T47D (cell line): ENCODE data around the gene SMYD3.
A peak's percentile ranks its signal among the peaks of the same experiment; 100 is the strongest.

Experiments used
- DNase-seq, 2 experiments: peaks; one replicate each; pipeline versions ENCODE4 v3.0.0 to v3.0.0-alpha.2; 2011 to 2012; ENCODE audit warnings: low read depth in 1 of 2, low spot score in 1 of 2
- JUND ChIP-seq: IDR thresholded peaks from 2 replicates; pipeline ENCODE4 v1.6.1; 2012; ENCODE audit warnings: low read depth
- in situ Hi-C: cut with HindIII; loops from 2 replicates; pipeline ENCODE4 v1.10.0; 2016; ENCODE audit warnings: low sequenced_read_pairs, low pct_unique_long_range_greater_than_20kb

Gene SMYD3

DNA sequence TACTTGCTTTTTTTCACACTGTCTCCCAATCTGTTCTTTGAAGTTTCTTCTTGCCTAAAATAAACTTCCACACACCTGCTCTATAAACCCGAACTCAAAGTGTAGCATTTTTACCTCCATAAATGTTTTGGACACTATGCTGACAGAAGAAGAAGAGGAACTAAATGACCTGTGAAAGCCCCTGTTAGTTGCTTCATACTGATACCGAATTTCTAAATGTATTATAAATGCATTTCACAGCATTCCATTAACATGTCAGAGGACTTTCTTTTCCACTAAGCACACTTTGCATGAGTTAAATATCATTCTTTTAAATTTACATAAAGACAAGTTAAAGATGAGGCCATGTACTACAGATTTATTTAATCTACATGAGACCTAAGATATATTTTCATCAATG, 281.0 kb downstream of the SMYD3 start:
- in situ Hi-C loops, result no loop called here
- DNase-seq, result no peak
- TF ChIP-seq JUND, result no peak

DNA sequence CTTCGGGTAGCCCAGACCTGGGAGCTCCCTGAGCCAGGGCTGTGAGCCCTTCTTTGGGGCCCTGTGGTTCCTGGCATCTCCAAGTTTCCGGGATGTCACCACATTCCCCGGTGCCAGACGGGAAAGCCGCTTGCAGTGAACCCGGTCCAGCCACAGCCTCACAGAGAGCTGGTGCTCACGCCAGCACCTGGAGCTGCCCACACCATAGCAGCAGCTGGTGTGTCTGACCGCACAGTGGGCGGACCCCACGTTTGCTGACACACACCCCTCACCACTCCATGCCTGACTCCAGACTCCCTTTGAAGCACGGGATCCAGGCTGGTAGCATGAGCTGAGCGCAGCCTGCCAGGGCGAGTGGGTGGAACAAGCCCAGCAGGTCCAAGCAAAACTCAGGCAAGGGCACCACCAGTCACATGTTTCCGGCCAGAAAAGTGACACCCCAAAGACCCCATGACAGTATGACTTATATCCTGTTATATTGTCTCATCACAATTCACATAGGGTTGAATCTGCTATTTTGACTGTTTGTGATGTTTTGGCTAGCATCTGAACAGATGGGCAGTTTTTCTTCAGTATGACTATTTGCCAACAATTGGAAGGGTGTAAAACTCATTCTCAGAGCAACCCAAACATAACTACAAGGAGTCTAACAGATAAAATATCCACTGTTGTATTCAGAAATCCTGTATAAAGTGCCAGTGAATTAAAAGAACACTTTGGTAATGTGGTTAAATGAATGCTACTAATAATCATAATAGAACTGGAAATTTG, 285.4 kb downstream of the SMYD3 start:
- DNase-seq, result no peak
- in situ Hi-C loops, result no loop called here
- TF ChIP-seq JUND, result no peak

DNA sequence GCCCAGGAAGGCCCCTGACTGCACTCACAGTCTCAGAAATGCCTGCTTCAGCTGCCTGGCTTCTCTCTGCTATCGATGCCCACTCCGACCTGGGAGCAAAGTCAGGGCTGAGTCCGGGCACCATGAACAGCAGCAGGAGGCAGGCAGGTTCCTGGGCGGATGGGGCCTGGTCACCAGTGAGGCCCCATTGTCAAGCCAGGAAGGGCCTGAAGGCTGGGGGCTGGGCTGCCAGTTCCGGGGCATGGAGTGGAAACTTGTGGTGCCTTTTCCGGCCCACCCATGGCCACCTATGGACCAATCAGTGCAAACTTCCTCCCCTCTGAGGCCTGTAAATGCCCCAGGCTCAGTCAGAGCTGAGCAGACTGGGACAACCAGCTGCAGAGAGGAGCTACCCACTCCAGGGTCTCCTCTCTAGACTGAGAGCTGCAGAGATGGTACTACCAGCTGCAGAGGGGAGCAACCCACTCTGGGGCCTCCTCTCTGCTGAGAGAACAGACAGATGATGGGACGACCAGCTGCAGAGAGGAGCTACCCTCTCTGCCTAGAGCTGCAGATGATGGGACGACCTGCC, 286.5 kb downstream of the SMYD3 start:
- in situ Hi-C loops, result no loop called here
- DNase-seq, result no peak
- TF ChIP-seq JUND, result no peak

DNA sequence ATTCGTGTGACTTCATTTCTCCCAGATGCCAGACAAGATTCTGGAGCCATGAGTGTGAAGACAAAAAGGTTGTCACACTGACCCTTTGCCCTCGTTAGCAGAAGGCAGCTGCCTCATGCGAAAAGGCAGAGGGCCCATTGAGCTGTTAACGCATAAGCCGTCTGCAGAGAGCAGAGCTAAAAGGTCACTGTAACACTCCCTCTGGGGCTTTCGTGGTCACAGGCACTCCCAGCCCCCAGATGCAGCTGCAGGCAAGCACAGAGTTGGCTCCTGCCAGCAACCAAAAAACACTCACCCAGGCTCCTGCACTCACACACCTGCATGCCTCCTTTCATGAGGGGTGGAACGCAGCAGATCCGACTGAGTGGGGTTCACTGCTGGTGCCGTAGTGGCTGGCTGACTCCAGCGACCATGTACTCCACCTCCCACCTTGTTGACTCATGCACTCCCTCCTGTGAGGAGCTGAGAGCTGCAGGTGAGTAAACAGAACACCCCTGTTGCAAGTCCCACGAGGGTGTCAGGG, 287.5 kb downstream of the SMYD3 start:
- DNase-seq, result no peak
- in situ Hi-C loops, result no loop called here
- no peak for TF ChIP-seq JUND

DNA sequence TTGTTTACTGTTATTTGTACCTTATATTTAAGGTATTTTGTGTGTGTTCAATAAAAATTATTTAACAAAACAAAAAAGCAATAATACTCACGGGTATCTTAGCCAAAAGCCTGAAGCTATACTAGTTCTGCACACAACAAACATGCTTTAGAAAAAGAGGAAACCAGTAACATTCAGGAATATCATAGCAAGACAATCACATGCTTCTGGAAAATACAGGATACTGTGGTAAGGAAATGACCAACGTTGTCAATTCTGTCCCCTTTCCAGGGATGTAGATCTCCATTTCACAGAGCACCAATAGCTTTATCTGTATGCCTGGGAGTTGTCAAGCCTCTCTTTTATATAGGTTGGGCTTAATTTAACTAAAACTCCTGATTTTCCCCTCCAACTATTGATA, 288.4 kb downstream of the SMYD3 start:
- TF ChIP-seq JUND, result no peak
- in situ Hi-C loops, result no loop called here
- DNase-seq, result no peak

DNA sequence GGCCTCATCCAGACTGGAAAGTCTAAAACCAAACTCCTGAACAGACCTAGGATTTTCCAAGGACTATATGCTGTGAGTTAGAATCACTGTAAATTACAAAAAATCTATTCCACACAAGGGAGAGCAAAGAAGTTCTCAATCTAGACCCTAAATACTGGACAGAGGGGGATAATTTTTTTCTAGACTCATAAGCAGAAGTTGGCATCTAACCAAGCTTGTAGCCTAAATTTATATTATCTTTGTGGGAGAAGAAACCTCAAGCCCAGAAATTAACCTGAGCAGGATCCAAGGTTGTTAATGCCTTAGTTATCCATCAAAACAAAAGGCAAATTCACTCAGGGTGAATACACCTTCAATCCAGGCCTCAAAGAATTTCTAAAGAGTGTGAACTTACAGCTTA, 290.2 kb downstream of the SMYD3 start:
- TF ChIP-seq JUND, result no peak
- DNase-seq, result no peak
- in situ Hi-C loops, result no loop called here

DNA sequence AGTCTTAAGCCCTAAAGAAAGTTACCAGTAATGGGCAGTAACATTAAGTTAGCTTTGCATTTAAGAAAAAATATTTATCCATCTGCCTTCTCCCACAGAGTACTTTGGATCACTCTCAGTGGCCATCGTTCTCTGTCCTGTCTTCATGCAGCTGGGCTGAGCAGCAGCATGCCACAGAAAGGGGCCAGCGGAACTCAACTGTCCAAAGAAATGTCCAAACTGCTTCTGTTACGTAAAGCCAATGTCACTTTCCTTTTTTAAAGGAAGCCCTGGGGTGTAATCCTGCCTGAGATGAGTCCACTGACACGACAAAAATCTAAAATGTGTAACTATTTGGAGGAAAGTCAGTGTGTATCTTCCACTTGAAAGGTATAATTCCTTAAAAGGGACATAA, 291.6 kb downstream of the SMYD3 start:
- in situ Hi-C loops, result no loop called here
- TF ChIP-seq JUND, result no peak
- no peak for DNase-seq

DNA sequence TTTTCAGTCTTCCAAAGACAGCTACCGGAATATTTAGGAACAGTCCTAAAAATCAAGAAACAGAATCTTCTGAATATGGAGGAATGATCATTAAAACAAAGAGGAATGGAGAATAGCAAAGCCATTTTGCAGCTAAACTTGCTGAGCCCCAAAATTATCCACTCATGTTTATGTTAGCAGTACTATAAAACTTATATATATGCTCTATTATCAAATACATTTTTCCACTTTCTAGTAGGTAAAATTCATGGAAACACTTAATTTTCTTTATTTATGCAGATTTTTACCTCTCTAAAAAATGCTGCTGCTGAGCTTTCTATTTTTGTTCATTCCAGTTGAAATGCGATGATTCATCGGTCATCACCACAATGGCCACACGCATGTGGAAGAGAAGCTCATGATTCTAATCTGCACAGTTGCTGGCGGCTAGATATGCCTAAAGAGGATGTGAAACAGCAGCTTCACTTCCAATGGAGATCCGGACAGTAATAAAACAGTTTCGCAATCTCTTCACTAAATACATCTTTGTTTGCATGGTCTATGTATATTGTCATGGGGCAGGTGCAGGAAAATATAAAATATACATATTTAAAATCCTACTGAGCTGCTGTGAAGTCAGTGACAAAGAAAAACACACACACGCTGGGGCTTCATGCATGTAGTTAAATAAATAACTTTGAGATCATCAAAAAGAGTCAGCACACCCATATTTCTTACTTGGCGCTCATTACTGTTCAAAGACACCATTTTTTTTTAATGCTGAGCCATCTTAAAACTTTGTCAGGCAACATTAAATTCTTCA, 292.2 kb downstream of the SMYD3 start:
- in situ Hi-C loops, result no loop called here
- TF ChIP-seq JUND, result no peak
- peak in 1 of 2 experiments; percentile 3 for DNase-seq

DNA sequence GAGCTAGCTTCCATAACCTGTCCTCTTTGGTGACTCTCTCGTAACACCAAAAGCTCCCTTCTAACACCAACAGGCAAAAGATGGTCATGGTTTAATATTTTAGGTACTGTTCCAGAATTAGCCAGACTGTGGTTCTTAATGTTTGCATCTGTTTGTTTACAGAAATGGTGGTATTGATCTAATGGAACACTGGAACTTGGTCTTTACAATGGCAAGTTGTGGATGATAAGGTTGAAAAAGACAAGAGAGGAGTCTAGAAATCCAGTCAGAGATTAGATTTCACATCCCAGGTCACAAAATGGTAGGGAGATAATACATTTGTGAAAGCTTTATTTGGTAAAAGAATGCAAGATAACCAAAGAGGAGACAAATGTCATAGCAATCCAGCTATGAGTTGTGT, 293.1 kb downstream of the SMYD3 start:
- in situ Hi-C loops, result no loop called here
- no peak for DNase-seq
- no peak for TF ChIP-seq JUND

DNA sequence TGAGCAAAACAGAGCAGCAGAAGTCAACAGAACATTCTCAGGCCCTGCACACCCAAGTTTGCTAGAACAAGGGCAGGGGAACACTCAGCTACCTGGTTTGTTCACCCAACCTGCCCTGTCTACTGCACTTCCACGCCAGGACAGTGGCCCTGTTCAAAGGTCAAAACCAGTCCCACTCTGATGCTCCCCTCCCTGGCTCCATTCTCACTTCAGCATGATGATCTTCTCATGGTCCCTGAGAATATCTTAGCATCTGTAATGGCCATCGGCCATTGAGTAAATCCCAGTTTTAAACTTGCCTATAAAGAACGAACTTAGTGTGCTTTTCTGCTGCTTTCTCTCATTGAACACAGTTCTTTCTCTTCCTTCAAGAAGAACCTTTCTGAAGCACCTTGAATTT, 293.6 kb downstream of the SMYD3 start:
- TF ChIP-seq JUND, result no peak
- in situ Hi-C loops, result no loop called here
- no peak for DNase-seq

DNA sequence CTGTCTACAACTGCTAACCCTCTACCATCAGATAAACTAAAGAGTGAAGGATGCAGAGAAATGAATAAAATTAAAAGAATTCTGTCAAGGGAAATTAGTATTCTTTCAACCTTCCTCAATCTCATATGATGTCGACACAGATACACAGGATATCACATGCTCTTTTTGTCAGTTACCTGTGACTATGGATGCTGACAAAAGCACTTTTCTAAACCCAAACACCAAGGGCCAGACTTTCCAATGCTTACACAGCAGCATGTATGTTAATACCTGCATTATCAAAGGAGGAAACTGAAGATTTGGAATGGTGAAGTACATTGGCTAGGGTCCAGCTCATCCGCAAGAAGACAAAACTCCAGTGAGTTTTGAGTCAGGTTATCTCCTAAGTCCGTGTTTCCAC, 294.0 kb downstream of the SMYD3 start:
- no peak for TF ChIP-seq JUND
- in situ Hi-C loops, result no loop called here
- no peak for DNase-seq

DNA sequence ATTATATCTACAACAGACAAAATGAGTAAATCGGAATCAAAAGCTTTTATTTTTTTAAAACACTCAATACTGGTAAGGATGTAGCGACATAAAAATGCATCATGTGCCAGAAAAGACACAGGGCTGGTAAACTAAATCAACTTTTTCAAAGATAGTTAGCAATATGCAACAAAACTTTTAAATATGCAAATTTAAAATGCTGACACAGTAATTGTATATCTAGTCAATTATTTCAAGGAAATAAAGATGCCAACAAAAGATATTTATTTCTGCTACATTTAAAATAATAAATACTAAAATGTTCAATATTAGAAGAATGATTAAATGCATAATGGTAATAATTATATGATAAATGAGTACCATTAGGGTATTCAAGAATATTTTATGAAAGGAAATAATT, 295.1 kb downstream of the SMYD3 start:
- in situ Hi-C loops, result no loop called here
- no peak for TF ChIP-seq JUND
- DNase-seq, result no peak

DNA sequence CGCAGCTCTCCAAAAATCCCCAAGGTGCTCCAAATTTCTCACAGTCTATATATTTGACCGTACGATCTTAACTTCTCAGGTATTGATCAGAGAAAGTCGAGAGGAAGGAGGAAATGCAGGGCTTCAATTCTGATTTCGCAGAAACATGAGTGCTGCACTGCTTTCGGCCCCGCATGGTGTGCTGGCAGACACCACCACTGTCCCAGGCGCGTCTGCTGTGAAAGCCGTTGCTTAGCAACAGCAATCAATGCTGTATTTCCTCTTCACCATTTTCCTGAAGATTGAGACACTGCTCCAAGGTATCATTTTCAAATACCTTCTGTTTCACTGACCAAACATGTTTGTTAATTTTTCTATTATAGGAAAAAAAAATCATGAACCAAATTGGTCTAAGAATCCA, 296.3 kb downstream of the SMYD3 start:
- in situ Hi-C loops, result no loop called here
- DNase-seq, result no peak
- no peak for TF ChIP-seq JUND

DNA sequence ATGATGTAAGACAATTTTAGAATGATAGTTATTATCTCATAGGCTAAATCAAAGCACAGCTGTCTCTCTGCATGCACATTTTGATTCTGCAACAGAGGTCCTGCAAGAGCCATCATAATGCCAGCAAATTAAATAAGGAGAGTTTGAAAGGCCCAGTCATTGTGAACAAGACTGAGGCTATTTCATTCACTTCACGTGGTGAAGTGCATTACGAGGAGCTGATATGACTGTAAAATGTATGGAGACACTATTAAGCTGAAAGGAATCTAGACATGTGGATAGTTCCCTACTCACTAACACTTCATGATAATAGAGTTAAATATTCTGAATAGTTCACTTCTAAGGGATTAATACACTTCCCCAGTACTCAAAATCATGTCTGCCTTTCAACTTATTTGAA, 299.0 kb downstream of the SMYD3 start:
- TF ChIP-seq JUND, result no peak
- in situ Hi-C loops, result no loop called here
- DNase-seq, result no peak
